Tibial artery (tissue), 4 donors: ENCODE data around the gene CYB561A3.

Experiments used
- DNase-seq, 2 donors: peaks; one replicate each; pipeline ENCODE4 v3.0.0-alpha.2; 2019
- H3K27ac ChIP-seq, 2 donors: fragments of 200-600 bp; sonication (generic) in 1 of 2; 1 replicate in 1 of 2; 2 replicates in 1 of 2; pipeline ENCODE4 v1.5.1; 2018 to 2019; ENCODE audit warnings: mild to moderate bottlenecking in 1 of 2
- H3K27me3 ChIP-seq, 2 donors: fragments of 200-600 bp; sonication (generic) in 1 of 2; one replicate each; pipeline versions ENCODE4 v1.5.1 to v1.6.0; 2016 to 2019
- H3K36me3 ChIP-seq, 3 donors: fragments of 200-600 bp; sonication (generic) in 2 of 3; one replicate each; pipeline ENCODE4 v1.5.1; 2016 to 2019; ENCODE audit warnings: mild to moderate bottlenecking in 2 of 3
- H3K4me1 ChIP-seq, 4 donors: fragments of 200-600 bp; sonication (generic) in 2 of 4; 1 replicate in 3 of 4; 2 replicates in 1 of 4; pipeline ENCODE4 v1.5.1; 2016 to 2019
- H3K4me3 ChIP-seq, 2 donors: fragments of 200-600 bp; sonication (generic) in 1 of 2; 1 replicate in 1 of 2; 2 replicates in 1 of 2; pipeline ENCODE4 v1.5.1; 2018 to 2019; ENCODE audit warnings: mild to moderate bottlenecking in 2 of 2
- H3K9me3 ChIP-seq, 3 donors: fragments of 200-600 bp; sonication (generic) in 1 of 3; one replicate each; pipeline ENCODE4 v1.5.1; 2016 to 2019
- CTCF ChIP-seq, 2 experiments: fragments of 200-600 bp in 1 of 2; fragments of 450-650 bp in 1 of 2; IDR thresholded peaks; one replicate each; pipeline ENCODE4 v1.5.1; 2017 to 2019; ENCODE audit warnings: antibody characterized with exemption in 2 of 2, mild to moderate bottlenecking in 1 of 2, moderate library complexity in 1 of 2
- intact Hi-C: fragments of 100-400 bp; cut with DNase I; formaldehyde crosslinking; loops from one replicate; pipeline ENCODE4 v1.15.0; 2023; ENCODE audit warnings: low total_unique reads

CYB561A3 gene

GRCh38 chr11:61358566-61358965 lies 3.1 kb downstream of the CYB561A3 start:
- Histone ChIP-seq H3K27ac (no peak overlapping the region), H3K9me3 (no peaks in the 10 kb centered on the region), H3K36me3 (peaks cover 9 to 26% (median 24%) of the 10 kb centered on the region in 3 donors), H3K4me1 (peaks cover 0 to 31% (median 13%) of the 10 kb centered on the region in 4 donors), H3K27me3 (no peaks in the 10 kb centered on the region), H3K4me3 (no peak overlapping the region)
- intact Hi-C loops: no loop called here
- DNase-seq: no peak
- TF ChIP-seq CTCF (IDR thresholded peaks at IDR 0.05): no peak

- no peaks in the 10 kb centered on the region for H3K9me3 ChIP-seq
- H3K27ac ChIP-seq: no peak overlapping the region
- H3K4me1 ChIP-seq: peaks cover 0 to 24% (median 6%) of the 10 kb centered on the region in 4 donors
- DNase-seq: no peak
- H3K27me3 ChIP-seq: no peaks in the 10 kb centered on the region
- peaks cover 16 to 33% (median 31%) of the 10 kb centered on the region in 3 donors for H3K36me3 ChIP-seq
- TF ChIP-seq CTCF (IDR thresholded peaks at IDR 0.05): no peak
- H3K4me3 ChIP-seq: no peak overlapping the region
- intact Hi-C loops: no loop called here
Measured at GRCh38 chr11:61357894-61358239, 3.8 kb downstream of the CYB561A3 start.

- no peak for TF ChIP-seq CTCF (IDR thresholded peaks at IDR 0.05)
- no peak for DNase-seq
- Histone ChIP-seq H3K36me3 (peaks cover 21 to 37% (median 36%) of the 10 kb centered on the region in 3 donors), H3K9me3 (no peaks in the 10 kb centered on the region), H3K4me1 (peaks cover 0 to 20% (median 5%) of the 10 kb centered on the region in 4 donors), H3K27me3 (no peaks in the 10 kb centered on the region), H3K4me3 (no peak overlapping the region), H3K27ac (no peak overlapping the region)
- intact Hi-C loops: no loop called here
Measured at GRCh38 chr11:61357233-61357893, 4.3 kb downstream of the CYB561A3 start.

- Histone ChIP-seq H3K4me3 (no peak overlapping the region), H3K27me3 (no peaks in the 10 kb centered on the region), H3K4me1 (peaks cover 0 to 20% (median 5%) of the 10 kb centered on the region in 4 donors), H3K36me3 (peaks cover 27 to 44% (median 43%) of the 10 kb centered on the region in 3 donors), H3K9me3 (no peaks in the 10 kb centered on the region), H3K27ac (no peak overlapping the region)
- no peak for DNase-seq
- no peak for TF ChIP-seq CTCF (IDR thresholded peaks at IDR 0.05)
- intact Hi-C loops: no loop called here
Measured at GRCh38 chr11:61356706-61357105, 5.0 kb downstream of the CYB561A3 start.

- no peak for DNase-seq
- intact Hi-C loops: no loop called here
- H3K27ac ChIP-seq: no peak overlapping the region
- H3K4me3 ChIP-seq: no peak overlapping the region
- no peaks in the 10 kb centered on the region for H3K9me3 ChIP-seq
- no peaks in the 10 kb centered on the region for H3K4me1 ChIP-seq
- no peak for TF ChIP-seq CTCF (IDR thresholded peaks at IDR 0.05)
- H3K27me3 ChIP-seq: no peaks in the 10 kb centered on the region
- peaks cover 41 to 69% (median 68%) of the 10 kb centered on the region in 3 donors for H3K36me3 ChIP-seq
Measured at GRCh38 chr11:61354208-61354607, 7.5 kb downstream of the CYB561A3 start.
